Activated CD8-positive, alpha-beta T cell treated with anti-CD3 and anti-CD28 coated beads, Interleukin-2, amount 10 ng/mL, durations not matched to agents 7 days and 5 days (primary cell): ENCODE measurements around the gene KCTD11. TPM values are rescaled to one million over a fixed set of nuclear protein-coding genes. Genes with fewer than 3 reads are reported as not detected.

Experiments used
- ATAC-seq: fragments of 150-1000 bp; cut with Tn5 transposase; one replicate; pipeline ENCODE4 v1.10.0; 2021; ENCODE audit warnings: moderate library complexity
- CTCF ChIA-PET: fragments of 350-600 bp; sonication (Branson Sonifier 250); formaldehyde crosslinking; loops from one replicate; lab custom pipeline; 2021; ENCODE audit warnings: antibody characterized with exemption; lab: Charles Lee
- POLR2A ChIA-PET: fragments of 350-600 bp; sonication (Branson Sonifier 250); formaldehyde crosslinking; loops from one replicate; lab custom pipeline; 2021; ENCODE audit warnings: antibody characterized with exemption; lab: Charles Lee
- DNase-seq: peaks from one replicate; pipeline ENCODE4 v3.0.0-alpha.2; 2020
- H3K27ac Mint-ChIP-seq: one replicate; pipeline ENCODE4 v1.8.0; 2021; ENCODE audit warnings: mild to moderate bottlenecking, mixed read lengths
- H3K27me3 Mint-ChIP-seq: one replicate; pipeline ENCODE4 v1.8.0; 2021; ENCODE audit warnings: low read depth, mixed read lengths
- H3K36me3 Mint-ChIP-seq: one replicate; pipeline ENCODE4 v1.8.0; 2021; ENCODE audit warnings: low read depth, mixed read lengths
- H3K4me1 Mint-ChIP-seq: one replicate; pipeline ENCODE4 v1.8.0; 2021; ENCODE audit warnings: low read depth, mixed read lengths
- H3K4me3 Mint-ChIP-seq: one replicate; pipeline ENCODE4 v1.8.0; 2021; ENCODE audit warnings: mild to moderate bottlenecking, mixed read lengths
- H3K9me3 Mint-ChIP-seq: one replicate; pipeline ENCODE4 v1.8.0; 2022; ENCODE audit warnings: mixed read lengths; ENCODE audit not compliant: insufficient read depth
- total RNA-seq, 2 experiments: library from RNA; stranded (reverse); gene quantifications; one replicate each; pipeline ENCODE4 v1.2.3, GENCODE V29; 2021

Gene KCTD11
- total RNA-seq = 10 to 100 TPM; 11.4 to 11.8 TPM

DNA sequence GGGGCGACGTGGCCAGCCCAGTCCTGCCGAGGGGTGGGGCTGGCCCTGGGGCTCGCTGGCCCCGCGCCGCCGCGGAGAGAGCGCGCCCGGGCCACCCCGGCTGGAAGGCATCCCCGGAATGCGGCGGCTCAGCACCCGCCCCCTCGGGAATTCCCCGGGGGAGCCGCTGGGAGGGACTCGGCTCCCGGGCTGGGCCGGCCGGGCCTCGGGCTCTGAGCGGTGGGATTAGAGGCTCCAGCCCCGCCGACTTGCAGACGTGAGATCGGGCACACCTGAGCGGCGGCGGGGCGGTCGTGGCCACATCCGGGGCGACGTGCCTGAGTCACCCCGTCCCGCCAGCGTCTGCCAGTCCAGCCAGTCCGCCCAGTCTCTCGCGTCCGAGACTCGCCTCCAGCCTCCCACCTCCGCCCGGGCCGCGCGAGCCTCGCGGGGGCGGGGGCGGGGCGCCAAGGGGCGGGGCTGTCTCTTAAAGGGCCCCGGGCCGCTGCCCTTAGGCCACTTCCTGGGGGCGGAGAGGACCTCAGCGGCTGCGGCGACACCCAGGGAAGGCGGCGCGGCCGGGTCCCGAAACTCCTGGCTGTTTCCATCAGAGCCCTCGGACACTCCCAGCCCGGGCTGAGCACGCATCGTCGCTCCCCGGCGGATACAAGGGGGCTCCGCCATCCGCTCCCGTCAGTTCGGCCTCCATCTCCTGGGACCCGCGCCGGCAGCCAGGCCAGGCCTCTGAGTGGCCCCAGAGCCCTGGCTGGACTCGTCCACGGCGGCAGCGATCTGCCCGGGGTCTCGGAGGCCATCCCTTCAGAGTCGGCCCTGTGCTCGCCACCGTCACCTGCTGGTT, at the start of gene KCTD11:
TSS of gene KCTD11 (plus strand) at position 498 of the 838 bp plus-strand sequence.
- H3K4me1 Mint-ChIP-seq = peaks cover 80% of the 10 kb centered on the region
- ATAC-seq = peak; percentile 63
- no peaks in the 10 kb centered on the region for H3K9me3 Mint-ChIP-seq
- CTCF ChIA-PET = interaction anchor here (0.6 to 4.9 kb wide), 8 partner anchors 15 to 335 kb away, joined by 3 to 41 read pairs (median 8); partner anchors contain the start of genes ACAP1, NEURL4, TMEM102 and TP53
- peak within 1 kb of the TSS; percentile 81 for H3K27ac Mint-ChIP-seq
- POLR2A ChIA-PET = interaction anchor here (2.2 to 5.0 kb wide), 3 partner anchors 15 to 22 kb away, joined by 9 to 54 read pairs (median 15); partner anchors contain the start of genes ACAP1 and NEURL4
- DNase-seq = peak; percentile 87
- no peaks in the 10 kb centered on the region for H3K27me3 Mint-ChIP-seq
- peaks cover 52% of the 10 kb centered on the region for H3K36me3 Mint-ChIP-seq
- H3K4me3 Mint-ChIP-seq = peak within 1 kb of the TSS; percentile 76

- H3K36me3 Mint-ChIP-seq = peaks cover 11% of the 10 kb centered on the region
- DNase-seq = no peak
- no peak overlapping the region for H3K4me3 Mint-ChIP-seq
- ChIA-PET CTCF (interaction anchor here (2.5 kb wide), 1 partner anchor 8 kb away, joined by 14 read pairs; no protein-coding TSS in a partner anchor), POLR2A (no interaction called here)
- H3K27me3 Mint-ChIP-seq = peaks cover 11% of the 10 kb centered on the region
- ATAC-seq = no peak
- no peaks in the 10 kb centered on the region for H3K9me3 Mint-ChIP-seq
- H3K27ac Mint-ChIP-seq = no peak overlapping the region
- H3K4me1 Mint-ChIP-seq = peaks cover 12% of the 10 kb centered on the region
Measured at GRCh38 chr17:7304179-7304578, 47.8 kb upstream of the KCTD11 start.

DNA sequence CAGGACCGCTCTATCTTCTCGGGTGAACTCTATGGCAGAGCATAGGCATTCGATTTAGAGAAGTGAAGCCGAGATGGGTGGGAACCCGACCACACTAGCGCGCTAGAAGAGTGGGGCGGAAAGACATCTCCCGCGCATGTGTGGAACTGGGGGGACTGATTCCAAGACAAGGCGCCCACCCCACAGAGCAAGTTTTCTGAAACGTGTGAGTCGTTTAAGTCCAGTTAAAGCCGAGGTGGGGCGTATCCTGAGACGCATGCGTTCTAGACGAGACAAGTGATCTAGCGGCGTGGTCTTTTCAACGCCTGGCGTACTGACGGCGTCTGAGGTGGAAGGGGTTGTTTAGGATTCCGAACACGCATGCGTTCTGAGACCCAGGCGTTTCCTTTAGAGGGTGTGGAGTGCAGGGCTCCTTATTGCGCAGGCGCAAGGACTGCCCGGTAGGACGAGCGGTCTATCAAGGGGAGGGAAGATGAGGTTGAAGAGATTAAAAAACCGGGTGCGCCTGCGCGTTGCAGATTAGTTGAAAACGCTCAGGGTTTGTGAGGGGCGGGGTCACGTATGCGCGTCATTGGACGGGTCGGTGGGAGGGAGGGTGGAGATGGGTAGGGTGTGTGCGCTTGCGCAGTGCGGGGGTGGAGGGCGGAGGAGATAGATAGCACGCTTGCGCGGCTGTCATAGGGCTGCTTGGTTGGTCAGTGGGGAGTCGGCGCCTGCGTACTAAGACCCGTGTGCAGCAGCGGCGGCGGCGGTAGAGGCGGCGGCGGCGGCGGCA, 44.9 kb upstream of the KCTD11 start, which contains the start of gene EIF5A:
TSS of gene EIF5A (plus strand) at position 718 of the 775 bp plus-strand sequence. CDS start 2,008 bp downstream, outside the sequence.
- peaks cover under 1% of the 10 kb centered on the region for H3K27me3 Mint-ChIP-seq
- ChIA-PET CTCF (interaction anchor here (2.5 kb wide), 1 partner anchor 11 kb away, joined by 14 read pairs; no protein-coding TSS in a partner anchor), POLR2A (interaction anchor here (0.6 kb wide), 1 partner anchor 29 kb away, joined by 3 read pairs; the partner anchor contains the start of gene ACAP1)
- peaks cover 38% of the 10 kb centered on the region for H3K36me3 Mint-ChIP-seq
- peak within 1 kb of the TSS; percentile 99 for H3K27ac Mint-ChIP-seq
- ATAC-seq (peak; percentile 86), DNase-seq (peak; percentile 100)
- H3K9me3 Mint-ChIP-seq = no peaks in the 10 kb centered on the region
- peaks cover 38% of the 10 kb centered on the region for H3K4me1 Mint-ChIP-seq
- peak within 1 kb of the TSS; percentile 93 for H3K4me3 Mint-ChIP-seq

DNA sequence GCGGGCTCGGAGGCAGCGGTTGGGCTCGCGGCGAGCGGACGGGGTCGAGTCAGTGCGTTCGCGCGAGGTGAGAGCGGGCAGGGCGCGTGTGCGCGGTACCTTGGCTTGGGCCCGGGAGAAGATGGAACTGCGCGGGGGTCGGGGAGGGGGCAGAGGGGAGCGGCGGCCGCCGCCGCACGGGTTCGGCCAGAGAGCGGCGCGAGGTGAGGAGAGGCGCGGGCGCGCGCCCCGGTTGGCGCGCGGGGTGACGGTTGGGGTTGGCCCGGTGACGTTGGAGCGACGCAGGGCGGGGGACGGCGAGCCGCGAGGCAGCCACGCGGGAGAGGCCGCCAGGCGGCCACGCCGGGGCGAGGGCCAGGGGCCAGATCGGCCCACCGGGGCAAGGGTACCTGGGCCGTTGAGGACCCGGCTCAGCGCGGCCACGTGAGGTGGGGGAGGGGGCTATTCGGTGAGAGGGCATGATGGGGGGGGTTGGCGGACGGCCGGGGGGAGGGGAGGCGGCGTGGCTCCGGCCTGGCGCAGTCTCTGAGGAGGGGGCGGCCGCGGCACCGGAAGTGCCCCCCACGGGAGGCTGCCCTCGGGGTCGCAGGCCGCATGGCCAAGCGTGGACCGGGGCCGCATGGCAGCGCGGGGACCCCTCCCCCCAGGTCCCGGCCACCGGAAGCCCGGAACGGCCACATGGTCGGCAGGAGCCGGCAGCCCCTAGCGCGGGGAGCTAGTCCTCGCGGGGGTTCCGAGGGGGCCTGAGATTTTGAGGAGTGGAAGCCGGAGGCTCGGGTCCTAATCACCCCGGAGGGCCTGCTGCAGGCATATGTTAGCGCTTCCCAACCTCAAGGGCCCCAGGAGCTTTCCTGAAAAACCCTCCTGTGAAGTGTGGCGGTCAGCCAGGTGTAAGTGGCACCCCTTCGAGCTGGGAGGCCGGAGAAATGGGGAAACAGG, 44.0 kb upstream of the KCTD11 start:
- peak overlapping the region; percentile 93 for H3K4me3 Mint-ChIP-seq
- H3K9me3 Mint-ChIP-seq = no peaks in the 10 kb centered on the region
- H3K36me3 Mint-ChIP-seq = peaks cover 45% of the 10 kb centered on the region
- H3K27ac Mint-ChIP-seq = peak overlapping the region; percentile 99
- POLR2A ChIA-PET = interaction anchor here (0.7 to 4.5 kb wide), 7 partner anchors 22 to 40 kb away, joined by 3 to 29 read pairs (median 3); partner anchors contain the start of genes ACAP1, NEURL4 and SLC2A4
- CTCF ChIA-PET = interaction anchor here (1.0 to 1.4 kb wide), 2 partner anchors 28 to 87 kb away, joined by 3 to 4 read pairs; partner anchors contain the start of gene ACAP1
- no peaks in the 10 kb centered on the region for H3K27me3 Mint-ChIP-seq
- ATAC-seq (peak; percentile 6), DNase-seq (peak; percentile 63)
- peaks cover 46% of the 10 kb centered on the region for H3K4me1 Mint-ChIP-seq

- peaks cover 54% of the 10 kb centered on the region for H3K36me3 Mint-ChIP-seq
- H3K9me3 Mint-ChIP-seq = no peaks in the 10 kb centered on the region
- no peaks in the 10 kb centered on the region for H3K27me3 Mint-ChIP-seq
- peak overlapping the region; percentile 93 for H3K4me3 Mint-ChIP-seq
- peak overlapping the region; percentile 94 for H3K27ac Mint-ChIP-seq
- peak; percentile 89 for DNase-seq
- H3K4me1 Mint-ChIP-seq = peaks cover 55% of the 10 kb centered on the region
- ChIA-PET POLR2A (interaction anchor here (0.5 to 4.5 kb wide), 11 partner anchors 19 to 864 kb away, joined by 3 to 29 read pairs (median 4); partner anchors contain the start of genes ACAP1, GABARAP, NEURL4 and SLC2A4), CTCF (interaction anchor here (1.0 to 1.9 kb wide), 5 partner anchors 13 to 88 kb away, joined by 3 to 8 read pairs (median 4); partner anchors contain the start of gene ACAP1)
- ATAC-seq = peak; percentile 25
Measured at GRCh38 chr17:7308625-7309433, 43.1 kb upstream of the KCTD11 start.

DNA sequence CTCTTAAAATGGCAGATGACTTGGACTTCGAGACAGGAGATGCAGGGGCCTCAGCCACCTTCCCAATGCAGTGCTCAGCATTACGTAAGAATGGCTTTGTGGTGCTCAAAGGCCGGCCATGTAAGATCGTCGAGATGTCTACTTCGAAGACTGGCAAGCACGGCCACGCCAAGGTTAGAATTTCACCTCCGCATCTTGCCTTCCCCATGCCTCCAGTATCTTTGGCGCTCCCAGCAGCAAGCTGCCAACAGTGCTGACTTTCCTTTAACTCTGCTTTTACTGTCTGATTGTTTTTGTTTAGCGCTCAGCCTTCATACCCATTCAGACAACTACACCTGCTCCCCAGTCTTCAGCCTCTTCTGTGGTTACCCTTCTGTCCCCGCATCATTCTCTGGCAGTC, 42.3 kb upstream of the KCTD11 start:
- Mint-ChIP-seq H3K27ac (peak overlapping the region; percentile 94), H3K9me3 (no peaks in the 10 kb centered on the region), H3K36me3 (peaks cover 61% of the 10 kb centered on the region), H3K4me1 (peaks cover 63% of the 10 kb centered on the region), H3K27me3 (no peaks in the 10 kb centered on the region), H3K4me3 (peak overlapping the region; percentile 93)
- DNase-seq (no peak), ATAC-seq (no peak)
- CTCF ChIA-PET = interaction anchor here (1.0 to 1.9 kb wide), 4 partner anchors 13 to 89 kb away, joined by 3 to 8 read pairs (median 5); no protein-coding TSS in a partner anchor
- POLR2A ChIA-PET = interaction anchor here (0.5 to 4.5 kb wide), 7 partner anchors 19 to 863 kb away, joined by 3 to 29 read pairs (median 5); partner anchors contain the start of genes ACAP1, GABARAP and SLC2A4

DNA sequence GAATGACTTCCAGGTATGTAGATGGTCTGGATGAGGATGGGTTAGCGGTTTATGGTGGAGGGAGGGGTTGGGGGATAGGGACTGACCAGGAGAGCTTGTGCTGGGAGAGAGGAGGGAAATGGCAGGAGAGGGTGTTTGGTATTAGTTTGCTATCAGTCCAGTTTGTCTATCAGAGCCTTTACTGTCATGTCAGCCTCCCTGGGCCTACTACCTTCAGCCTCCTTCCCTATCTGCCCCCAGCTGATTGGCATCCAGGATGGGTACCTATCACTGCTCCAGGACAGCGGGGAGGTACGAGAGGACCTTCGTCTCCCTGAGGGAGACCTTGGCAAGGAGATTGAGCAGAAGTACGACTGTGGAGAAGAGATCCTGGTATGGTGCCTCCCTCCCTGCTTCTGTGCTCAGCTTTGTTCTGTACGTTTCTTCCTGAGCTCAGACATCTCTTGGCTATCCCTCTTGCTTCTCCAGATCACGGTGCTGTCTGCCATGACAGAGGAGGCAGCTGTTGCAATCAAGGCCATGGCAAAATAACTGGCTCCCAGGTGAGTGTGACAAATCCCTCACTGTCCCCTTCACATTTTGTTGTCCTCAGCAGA, 40.8 kb upstream of the KCTD11 start:
- Mint-ChIP-seq H3K27me3 (no peaks in the 10 kb centered on the region), H3K36me3 (peaks cover 68% of the 10 kb centered on the region), H3K27ac (peak overlapping the region; percentile 41), H3K4me3 (no peak overlapping the region), H3K4me1 (peaks cover 70% of the 10 kb centered on the region), H3K9me3 (no peaks in the 10 kb centered on the region)
- DNase-seq (no peak), ATAC-seq (no peak)
- CTCF ChIA-PET = interaction anchor here (0.7 kb wide), 1 partner anchor 14 kb away, joined by 4 read pairs; no protein-coding TSS in a partner anchor
- POLR2A ChIA-PET = interaction anchor here (0.7 to 4.5 kb wide), 4 partner anchors 8 to 25 kb away, joined by 3 to 29 read pairs (median 3); partner anchors contain the start of gene ACAP1

GRCh38 chr17:7312432-7313087, 39.4 kb upstream of the KCTD11 start:
- peak overlapping the region; percentile 90 for H3K27ac Mint-ChIP-seq
- no peaks in the 10 kb centered on the region for H3K27me3 Mint-ChIP-seq
- ChIA-PET CTCF (interaction anchor here (0.8 kb wide), 1 partner anchor 17 kb away, joined by 4 read pairs; the partner anchor contains the start of gene NEURL4), POLR2A (interaction anchor here (0.6 to 4.5 kb wide), 11 partner anchors 9 to 277 kb away, joined by 3 to 29 read pairs (median 3); partner anchors contain the start of genes ACAP1, NEURL4 and SLC16A13)
- H3K4me1 Mint-ChIP-seq = peaks cover 69% of the 10 kb centered on the region
- DNase-seq (no peak), ATAC-seq (no peak)
- H3K9me3 Mint-ChIP-seq = no peaks in the 10 kb centered on the region
- H3K4me3 Mint-ChIP-seq = no peak overlapping the region
- peaks cover 71% of the 10 kb centered on the region for H3K36me3 Mint-ChIP-seq
